ENCODE results near the gene GARIN5A.
"Not testable (repeated sequence)": the region's sequence is repeated elsewhere in the genome, so short reads cannot be mapped to it uniquely, and the experiment has no call there.

Gene GARIN5A

GRCh38 chr19:50486823-50487515 is 10.3 kb upstream of the GARIN5A start:
- peak; percentile 64 for DNase-seq

- DNase-seq = no peak
Measured at GRCh38 chr19:50485284-50485955, 8.8 kb upstream of the GARIN5A start.

- DNase-seq = no peak
Measured at GRCh38 chr19:50482916-50483315, 6.3 kb upstream of the GARIN5A start.

GRCh38 chr19:50482271-50482855 is 5.7 kb upstream of the GARIN5A start:
- DNase-seq = no peak

GRCh38 chr19:50481351-50482149 is 4.9 kb upstream of the GARIN5A start:
- DNase-seq = no peak

GRCh38 chr19:50480281-50481111 is 3.8 kb upstream of the GARIN5A start:
- DNase-seq = no peak

GRCh38 chr19:50479761-50480251 is 3.2 kb upstream of the GARIN5A start:
- no peak for DNase-seq

GRCh38 chr19:50478901-50479715 is 2.5 kb upstream of the GARIN5A start:
- no peak for DNase-seq

- no peak for DNase-seq
Measured at GRCh38 chr19:50477751-50478515, 1.3 kb upstream of the GARIN5A start.

- DNase-seq = no peak
Measured at GRCh38 chr19:50476907-50477238, 225 bp upstream of the GARIN5A start.

GRCh38 chr19:50475736-50476223 is 868 bp downstream of the GARIN5A start:
- no peak for DNase-seq

- DNase-seq = no peak
Measured at GRCh38 chr19:50475101-50475568, 1.5 kb downstream of the GARIN5A start.

- not testable (repeated sequence) for DNase-seq
Measured at GRCh38 chr19:50473336-50473735, 3.3 kb downstream of the GARIN5A start.

GRCh38 chr19:50468818-50469217 is 7.8 kb downstream of the GARIN5A start:
- DNase-seq = no peak

- DNase-seq = no peak
Measured at GRCh38 chr19:50467566-50467965, 9.1 kb downstream of the GARIN5A start.

GRCh38 chr19:50466706-50467039 is 10.0 kb downstream of the GARIN5A start:
- DNase-seq = no peak

- no peak for DNase-seq
Measured at GRCh38 chr19:50465986-50466705, 10.5 kb downstream of the GARIN5A start.

- DNase-seq = no peak
Measured at GRCh38 chr19:50465000-50465399, 11.6 kb downstream of the GARIN5A start.

- no peak for DNase-seq
Measured at GRCh38 chr19:50464348-50464747, 12.3 kb downstream of the GARIN5A start.

GRCh38 chr19:50462970-50463369 is 13.7 kb downstream of the GARIN5A start:
- no peak for DNase-seq
